HL-60 (cell line): ENCODE measurements around the gene WNT6.

Experiments used
- POLR2AphosphoS5 ChIP-seq: IDR thresholded peaks from 2 replicates; pipeline ENCODE4 v1.6.1; 2012; ENCODE audit warnings: low read depth
- TF ChIP-seq, protein P1 (sequence below): IDR thresholded peaks from one replicate; pipeline ENCODE4 v1.5.1; 2011; ENCODE audit warnings: low read length, control low read depth, inconsistent platforms; ENCODE audit not compliant: insufficient read depth

DNA sequence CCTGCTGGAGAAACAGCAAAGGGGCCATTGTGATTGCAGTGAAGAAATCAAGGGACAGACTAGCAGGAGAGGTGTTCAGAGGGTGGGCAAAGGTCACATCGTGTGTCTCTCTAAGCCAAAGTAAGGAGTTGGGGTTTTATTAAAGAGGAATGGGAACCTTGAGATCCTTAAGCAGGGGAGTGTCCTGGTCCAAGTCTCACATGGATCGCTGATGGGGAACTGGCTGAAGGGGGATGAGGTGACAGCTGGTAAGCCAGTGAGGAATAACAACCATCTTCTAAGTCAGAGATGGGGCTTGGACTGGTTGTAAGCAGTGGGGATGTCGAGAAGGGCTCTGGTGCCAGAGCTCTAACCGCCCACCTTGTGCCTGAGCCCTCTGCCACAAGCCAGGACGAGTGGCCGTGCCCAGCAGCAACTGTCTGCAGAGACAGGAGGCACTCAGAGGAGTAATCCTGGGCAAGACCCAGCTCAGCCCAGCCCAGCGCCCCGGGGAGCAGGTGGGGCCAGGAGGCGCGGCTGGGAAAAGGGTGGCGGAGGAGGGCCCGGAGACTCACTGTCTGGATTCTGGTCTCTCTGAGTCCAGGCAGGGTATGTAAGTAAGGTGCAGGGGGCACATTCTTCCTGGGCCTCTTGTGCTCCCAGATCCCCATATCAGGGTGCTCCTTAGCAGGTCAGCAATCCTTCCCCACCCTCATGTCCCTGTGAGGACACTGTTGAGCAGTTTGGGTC lies 34.7 kb downstream of the WNT6 start:
- no peak for TF ChIP-seq POLR2AphosphoS5
- TF ChIP-seq, protein P1, sequence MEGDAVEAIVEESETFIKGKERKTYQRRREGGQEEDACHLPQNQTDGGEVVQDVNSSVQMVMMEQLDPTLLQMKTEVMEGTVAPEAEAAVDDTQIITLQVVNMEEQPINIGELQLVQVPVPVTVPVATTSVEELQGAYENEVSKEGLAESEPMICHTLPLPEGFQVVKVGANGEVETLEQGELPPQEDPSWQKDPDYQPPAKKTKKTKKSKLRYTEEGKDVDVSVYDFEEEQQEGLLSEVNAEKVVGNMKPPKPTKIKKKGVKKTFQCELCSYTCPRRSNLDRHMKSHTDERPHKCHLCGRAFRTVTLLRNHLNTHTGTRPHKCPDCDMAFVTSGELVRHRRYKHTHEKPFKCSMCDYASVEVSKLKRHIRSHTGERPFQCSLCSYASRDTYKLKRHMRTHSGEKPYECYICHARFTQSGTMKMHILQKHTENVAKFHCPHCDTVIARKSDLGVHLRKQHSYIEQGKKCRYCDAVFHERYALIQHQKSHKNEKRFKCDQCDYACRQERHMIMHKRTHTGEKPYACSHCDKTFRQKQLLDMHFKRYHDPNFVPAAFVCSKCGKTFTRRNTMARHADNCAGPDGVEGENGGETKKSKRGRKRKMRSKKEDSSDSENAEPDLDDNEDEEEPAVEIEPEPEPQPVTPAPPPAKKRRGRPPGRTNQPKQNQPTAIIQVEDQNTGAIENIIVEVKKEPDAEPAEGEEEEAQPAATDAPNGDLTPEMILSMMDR, result no peak
